ENCODE results near the gene ZNF185.

The ZNF185 gene

DNA sequence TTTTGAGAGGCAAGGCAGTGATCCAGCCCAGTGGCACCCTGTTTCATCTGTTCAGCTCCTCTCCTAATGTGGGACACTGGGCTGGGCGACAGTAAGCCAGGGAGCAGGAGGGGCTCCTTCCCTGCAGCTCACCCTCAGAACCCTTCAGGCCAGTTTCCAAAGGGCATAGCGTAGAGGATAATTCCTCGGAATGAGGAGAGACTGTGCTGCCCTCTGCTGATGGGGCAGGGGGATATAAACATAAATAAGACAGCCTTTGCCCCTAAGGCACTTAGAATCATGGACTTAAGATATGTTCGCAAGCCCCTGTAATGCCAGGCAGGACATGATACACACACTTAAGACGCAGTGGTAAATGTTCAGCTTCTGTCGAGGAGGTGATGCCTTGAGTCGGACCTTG is 27.9 kb upstream of the ZNF185 start:
- Histone ChIP-seq H3K27ac (ENCODE audit: extremely low read depth, low read depth, low read length) (no peak overlapping the region), H3K4me1 (ENCODE audit: control insufficient read depth, insufficient read depth, low read length) (no peaks in the 10 kb centered on the region), H3K4me3 (ENCODE audit: low read depth, low read length) (no peak overlapping the region), H3K36me3 (ENCODE audit: control insufficient read depth in 2 of 2, insufficient read depth in 1 of 2, low read length in 2 of 2) (peaks cover 0 to 56% of the 10 kb centered on the region in 2 experiments; a peak in 1 of 3 replicates), H3K9me3 (ENCODE audit: control insufficient read depth, insufficient read depth, low read depth, low read length) (no peaks in the 10 kb centered on the region)
- CTCF ChIA-PET, result interaction anchor here (0.6 to 0.9 kb wide), 3 partner anchors 14 to 165 kb away, joined by 3 read pairs; no protein-coding TSS in a partner anchor
- TF ChIP-seq ZNF596 (tag by site-specific recombination; IDR thresholded peaks at IDR 0.05) (no peak), KLF1 (tag by site-specific recombination; IDR thresholded peaks at IDR 0.05) (no peak), RBAK (tag by site-specific recombination; IDR thresholded peaks at IDR 0.05) (no peak), ZNF335 (tag by site-specific recombination; conservative IDR thresholded peaks at IDR 0.05) (no peak), ZNF174 (tag by site-specific recombination; IDR thresholded peaks at IDR 0.05) (no peak), ZNF658 (tag by site-specific recombination; IDR thresholded peaks at IDR 0.05) (no peak), ZNF157 (tag by site-specific recombination; IDR thresholded peaks at IDR 0.05) (no peak)
- TF ChIP-seq, protein P1, sequence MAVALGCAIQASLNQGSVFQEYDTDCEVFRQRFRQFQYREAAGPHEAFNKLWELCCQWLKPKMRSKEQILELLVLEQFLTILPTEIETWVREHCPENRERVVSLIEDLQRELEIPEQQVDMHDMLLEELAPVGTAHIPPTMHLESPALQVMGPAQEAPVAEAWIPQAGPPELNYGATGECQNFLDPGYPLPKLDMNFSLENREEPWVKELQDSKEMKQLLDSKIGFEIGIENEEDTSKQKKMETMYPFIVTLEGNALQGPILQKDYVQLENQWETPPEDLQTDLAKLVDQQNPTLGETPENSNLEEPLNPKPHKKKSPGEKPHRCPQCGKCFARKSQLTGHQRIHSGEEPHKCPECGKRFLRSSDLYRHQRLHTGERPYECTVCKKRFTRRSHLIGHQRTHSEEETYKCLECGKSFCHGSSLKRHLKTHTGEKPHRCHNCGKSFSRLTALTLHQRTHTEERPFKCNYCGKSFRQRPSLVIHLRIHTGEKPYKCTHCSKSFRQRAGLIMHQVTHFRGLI (tag by site-specific recombination; IDR thresholded peaks at IDR 0.05), result no peak
- TF ChIP-seq, protein P2, sequence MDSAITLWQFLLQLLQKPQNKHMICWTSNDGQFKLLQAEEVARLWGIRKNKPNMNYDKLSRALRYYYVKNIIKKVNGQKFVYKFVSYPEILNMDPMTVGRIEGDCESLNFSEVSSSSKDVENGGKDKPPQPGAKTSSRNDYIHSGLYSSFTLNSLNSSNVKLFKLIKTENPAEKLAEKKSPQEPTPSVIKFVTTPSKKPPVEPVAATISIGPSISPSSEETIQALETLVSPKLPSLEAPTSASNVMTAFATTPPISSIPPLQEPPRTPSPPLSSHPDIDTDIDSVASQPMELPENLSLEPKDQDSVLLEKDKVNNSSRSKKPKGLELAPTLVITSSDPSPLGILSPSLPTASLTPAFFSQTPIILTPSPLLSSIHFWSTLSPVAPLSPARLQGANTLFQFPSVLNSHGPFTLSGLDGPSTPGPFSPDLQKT (IDR thresholded peaks at IDR 0.05; ENCODE audit: borderline replicate concordance, low read depth, low read length), result no peak
- TF ChIP-seq, protein P3, sequence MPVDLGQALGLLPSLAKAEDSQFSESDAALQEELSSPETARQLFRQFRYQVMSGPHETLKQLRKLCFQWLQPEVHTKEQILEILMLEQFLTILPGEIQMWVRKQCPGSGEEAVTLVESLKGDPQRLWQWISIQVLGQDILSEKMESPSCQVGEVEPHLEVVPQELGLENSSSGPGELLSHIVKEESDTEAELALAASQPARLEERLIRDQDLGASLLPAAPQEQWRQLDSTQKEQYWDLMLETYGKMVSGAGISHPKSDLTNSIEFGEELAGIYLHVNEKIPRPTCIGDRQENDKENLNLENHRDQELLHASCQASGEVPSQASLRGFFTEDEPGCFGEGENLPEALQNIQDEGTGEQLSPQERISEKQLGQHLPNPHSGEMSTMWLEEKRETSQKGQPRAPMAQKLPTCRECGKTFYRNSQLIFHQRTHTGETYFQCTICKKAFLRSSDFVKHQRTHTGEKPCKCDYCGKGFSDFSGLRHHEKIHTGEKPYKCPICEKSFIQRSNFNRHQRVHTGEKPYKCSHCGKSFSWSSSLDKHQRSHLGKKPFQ (tag by site-specific recombination; IDR thresholded peaks at IDR 0.05), result no peak
- TF ChIP-seq, protein P4, sequence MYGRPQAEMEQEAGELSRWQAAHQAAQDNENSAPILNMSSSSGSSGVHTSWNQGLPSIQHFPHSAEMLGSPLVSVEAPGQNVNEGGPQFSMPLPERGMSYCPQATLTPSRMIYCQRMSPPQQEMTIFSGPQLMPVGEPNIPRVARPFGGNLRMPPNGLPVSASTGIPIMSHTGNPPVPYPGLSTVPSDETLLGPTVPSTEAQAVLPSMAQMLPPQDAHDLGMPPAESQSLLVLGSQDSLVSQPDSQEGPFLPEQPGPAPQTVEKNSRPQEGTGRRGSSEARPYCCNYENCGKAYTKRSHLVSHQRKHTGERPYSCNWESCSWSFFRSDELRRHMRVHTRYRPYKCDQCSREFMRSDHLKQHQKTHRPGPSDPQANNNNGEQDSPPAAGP (tag by site-specific recombination; IDR thresholded peaks at IDR 0.05), result no peak
- TF ChIP-seq, protein P5, sequence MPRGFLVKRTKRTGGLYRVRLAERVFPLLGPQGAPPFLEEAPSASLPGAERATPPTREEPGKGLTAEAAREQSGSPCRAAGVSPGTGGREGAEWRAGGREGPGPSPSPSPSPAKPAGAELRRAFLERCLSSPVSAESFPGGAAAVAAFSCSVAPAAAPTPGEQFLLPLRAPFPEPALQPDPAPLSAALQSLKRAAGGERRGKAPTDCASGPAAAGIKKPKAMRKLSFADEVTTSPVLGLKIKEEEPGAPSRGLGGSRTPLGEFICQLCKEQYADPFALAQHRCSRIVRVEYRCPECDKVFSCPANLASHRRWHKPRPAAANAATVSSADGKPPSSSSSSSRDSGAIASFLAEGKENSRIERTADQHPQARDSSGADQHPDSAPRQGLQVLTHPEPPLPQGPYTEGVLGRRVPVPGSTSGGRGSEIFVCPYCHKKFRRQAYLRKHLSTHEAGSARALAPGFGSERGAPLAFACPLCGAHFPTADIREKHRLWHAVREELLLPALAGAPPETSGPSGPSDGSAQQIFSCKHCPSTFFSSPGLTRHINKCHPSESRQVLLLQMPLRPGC (tag by site-specific recombination; IDR thresholded peaks at IDR 0.05), result no peak
- POLR2A ChIA-PET, result interaction anchor here (0.6 kb wide), 1 partner anchor 8 kb away, joined by 3 read pairs; no protein-coding TSS in a partner anchor

DNA sequence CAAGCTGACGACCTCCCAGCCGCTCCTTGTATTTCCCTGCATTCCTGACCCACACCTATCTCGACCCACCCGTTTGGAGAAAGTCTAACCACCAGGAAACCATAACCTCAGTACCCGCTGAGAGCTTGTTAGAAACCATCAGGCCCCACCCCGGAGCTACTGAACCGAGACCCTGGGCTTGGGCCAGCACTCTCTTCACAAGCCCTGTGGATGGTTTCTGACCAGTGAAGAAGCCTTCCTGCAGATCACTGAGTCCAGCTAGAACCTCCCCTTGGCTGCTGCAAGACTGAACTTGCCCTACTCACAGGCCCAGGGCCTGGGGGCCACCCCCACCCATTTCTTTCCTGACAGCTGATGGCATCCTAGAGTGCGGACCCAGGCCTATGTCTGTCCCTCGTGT is 26.6 kb upstream of the ZNF185 start:
- TF ChIP-seq, protein P6, sequence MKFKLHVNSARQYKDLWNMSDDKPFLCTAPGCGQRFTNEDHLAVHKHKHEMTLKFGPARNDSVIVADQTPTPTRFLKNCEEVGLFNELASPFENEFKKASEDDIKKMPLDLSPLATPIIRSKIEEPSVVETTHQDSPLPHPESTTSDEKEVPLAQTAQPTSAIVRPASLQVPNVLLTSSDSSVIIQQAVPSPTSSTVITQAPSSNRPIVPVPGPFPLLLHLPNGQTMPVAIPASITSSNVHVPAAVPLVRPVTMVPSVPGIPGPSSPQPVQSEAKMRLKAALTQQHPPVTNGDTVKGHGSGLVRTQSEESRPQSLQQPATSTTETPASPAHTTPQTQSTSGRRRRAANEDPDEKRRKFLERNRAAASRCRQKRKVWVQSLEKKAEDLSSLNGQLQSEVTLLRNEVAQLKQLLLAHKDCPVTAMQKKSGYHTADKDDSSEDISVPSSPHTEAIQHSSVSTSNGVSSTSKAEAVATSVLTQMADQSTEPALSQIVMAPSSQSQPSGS (tag by site-specific recombination; IDR thresholded peaks at IDR 0.05; ENCODE audit: low read depth), result no peak
- TF ChIP-seq KLF1 (tag by site-specific recombination; IDR thresholded peaks at IDR 0.05), result 0 out of 2 replicates have a peak, but pooled peaks have one; percentile 19
- TF ChIP-seq ZNF24 (tag by site-specific recombination; IDR thresholded peaks at IDR 0.05), result no peak
- H3K4me3 ChIP-seq (ENCODE audit: low read depth, low read length), result no peak overlapping the region
- H3K4me1 ChIP-seq (ENCODE audit: control insufficient read depth, insufficient read depth, low read length), result no peaks in the 10 kb centered on the region
- peaks cover 0 to 44% of the 10 kb centered on the region in 2 experiments; a peak in 1 of 3 replicates for H3K36me3 ChIP-seq (ENCODE audit: control insufficient read depth in 2 of 2, insufficient read depth in 1 of 2, low read length in 2 of 2)
- H3K27ac ChIP-seq (ENCODE audit: extremely low read depth, low read depth, low read length), result no peak overlapping the region
- POLR2A ChIA-PET, result no interaction called here
- CTCF ChIA-PET, result interaction anchor here (0.8 kb wide), 1 partner anchor 33 kb away, joined by 4 read pairs; no protein-coding TSS in a partner anchor
- H3K9me3 ChIP-seq (ENCODE audit: control insufficient read depth, insufficient read depth, low read depth, low read length), result no peaks in the 10 kb centered on the region
